ENCODE measurements around the gene OR52A5.

- TF ChIP-seq CTCF (conservative IDR thresholded peaks at IDR 0.05; ENCODE audit: low read depth in 2 of 2): no peak
- TF ChIP-seq EZH2phosphoT487 (IDR thresholded peaks at IDR 0.05; ENCODE audit: unreplicated experiment): no peak
- no peak for TF ChIP-seq POLR2AphosphoS5 (IDR thresholded peaks at IDR 0.05; ENCODE audit: low read depth)
- TF ChIP-seq ZNF462 (CRISPR knock-in tag; IDR thresholded peaks at IDR 0.05): no peak
These were observed 42.1 kb downstream of the OR52A5 start for GRCh38 chr11:5096011-5096410.

Data from GM23338 (cell line).